ENCODE measurements around the gene SPACA5.
"Not testable (repeated sequence)": the region's sequence is repeated elsewhere in the genome, so short reads cannot be mapped to it uniquely, and the experiment has no call there.

The SPACA5 gene

GRCh38 chrX:48022100-48022499 is 15.3 kb downstream of the SPACA5 start:
- no peak for DNase-seq

GRCh38 chrX:48022738-48023137 is 15.9 kb downstream of the SPACA5 start:
- DNase-seq, result no peak

GRCh38 chrX:48025561-48025960 is 18.8 kb downstream of the SPACA5 start:
- peak; percentile 85 for DNase-seq

GRCh38 chrX:48027545-48027944 is 20.8 kb downstream of the SPACA5 start:
- DNase-seq, result not testable (repeated sequence)

- DNase-seq, result no peak
These were observed 21.3 kb downstream of the SPACA5 start for GRCh38 chrX:48028091-48028490.

GRCh38 chrX:48030237-48030636 is 23.4 kb downstream of the SPACA5 start:
- DNase-seq, result no peak

GRCh38 chrX:48030641-48031173 is 23.9 kb downstream of the SPACA5 start:
- DNase-seq, result not testable (repeated sequence)

GRCh38 chrX:48035891-48036290 is 29.1 kb downstream of the SPACA5 start:
- DNase-seq, result no peak

- DNase-seq, result no peak
These were observed 36.3 kb downstream of the SPACA5 start for GRCh38 chrX:48043056-48043455.

- no peak for DNase-seq
These were observed 38.9 kb downstream of the SPACA5 start for GRCh38 chrX:48045410-48046311.

- no peak for DNase-seq
These were observed 40.1 kb downstream of the SPACA5 start for GRCh38 chrX:48046846-48047245.

- no peak for DNase-seq
These were observed 52.0 kb downstream of the SPACA5 start for GRCh38 chrX:48058621-48059295.

- no peak for DNase-seq
These were observed 52.5 kb downstream of the SPACA5 start for GRCh38 chrX:48059296-48059639.

Data from OCI-M1 (cell line).